Cardiac fibroblast (primary cell): ENCODE data around the gene RAB5IF.

Source experiments
- DNase-seq, 2 donors: peaks; one replicate each; pipeline versions ENCODE4 v3.0.0 to v3.0.0-alpha.2; 2010; ENCODE audit warnings: low read depth in 2 of 2
- H3K4me3 ChIP-seq, 2 donors: replicated peaks in 1 of 2; 1 replicate in 1 of 2; 2 replicates in 1 of 2; pipeline ENCODE4 v1.5.1; 2011; ENCODE audit warnings: low read depth in 2 of 2, low read length in 2 of 2, mild to moderate bottlenecking in 2 of 2, moderate library complexity in 1 of 2
- TF ChIP-seq, protein P1 (sequence below): IDR thresholded peaks from one replicate; pipeline ENCODE4 v1.5.1; 2011; ENCODE audit warnings: low read depth, mild to moderate bottlenecking, low read length, inconsistent platforms

Gene RAB5IF

DNA sequence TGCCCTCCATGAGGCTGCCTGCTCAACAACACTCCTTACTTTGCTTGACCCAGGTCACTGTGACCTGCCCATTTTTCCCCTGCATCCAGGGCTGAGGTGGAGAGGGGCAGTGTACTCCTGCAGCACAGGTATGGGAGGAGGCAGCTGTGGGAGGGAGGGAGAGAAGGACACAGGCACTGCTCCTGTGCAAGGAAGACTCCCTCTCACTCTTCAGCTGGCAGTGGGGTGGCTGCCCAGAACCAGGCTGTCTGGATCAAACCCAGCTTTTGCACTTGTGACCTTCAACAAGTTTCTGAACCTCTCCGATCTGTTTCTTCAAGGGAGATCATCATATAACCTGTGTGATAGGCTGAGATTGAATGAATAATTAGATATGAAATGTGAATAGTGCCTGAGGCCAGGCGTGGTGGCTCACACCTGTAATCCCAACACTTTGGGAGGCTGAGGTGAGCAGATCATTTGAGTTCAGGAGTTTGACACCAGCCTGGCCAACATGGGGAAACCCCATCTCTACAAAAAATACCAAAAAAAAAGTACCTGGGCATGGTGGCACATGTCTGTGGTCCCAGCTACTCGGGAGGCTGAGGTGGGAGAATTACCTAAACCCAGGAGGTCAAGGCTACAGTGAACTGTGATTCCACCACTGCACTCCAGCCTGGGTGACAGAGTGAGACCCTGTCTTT, 18.1 kb upstream of the RAB5IF start:
- DNase-seq: no peak
- H3K4me3 ChIP-seq: no peak overlapping the region
- TF ChIP-seq, protein P1, sequence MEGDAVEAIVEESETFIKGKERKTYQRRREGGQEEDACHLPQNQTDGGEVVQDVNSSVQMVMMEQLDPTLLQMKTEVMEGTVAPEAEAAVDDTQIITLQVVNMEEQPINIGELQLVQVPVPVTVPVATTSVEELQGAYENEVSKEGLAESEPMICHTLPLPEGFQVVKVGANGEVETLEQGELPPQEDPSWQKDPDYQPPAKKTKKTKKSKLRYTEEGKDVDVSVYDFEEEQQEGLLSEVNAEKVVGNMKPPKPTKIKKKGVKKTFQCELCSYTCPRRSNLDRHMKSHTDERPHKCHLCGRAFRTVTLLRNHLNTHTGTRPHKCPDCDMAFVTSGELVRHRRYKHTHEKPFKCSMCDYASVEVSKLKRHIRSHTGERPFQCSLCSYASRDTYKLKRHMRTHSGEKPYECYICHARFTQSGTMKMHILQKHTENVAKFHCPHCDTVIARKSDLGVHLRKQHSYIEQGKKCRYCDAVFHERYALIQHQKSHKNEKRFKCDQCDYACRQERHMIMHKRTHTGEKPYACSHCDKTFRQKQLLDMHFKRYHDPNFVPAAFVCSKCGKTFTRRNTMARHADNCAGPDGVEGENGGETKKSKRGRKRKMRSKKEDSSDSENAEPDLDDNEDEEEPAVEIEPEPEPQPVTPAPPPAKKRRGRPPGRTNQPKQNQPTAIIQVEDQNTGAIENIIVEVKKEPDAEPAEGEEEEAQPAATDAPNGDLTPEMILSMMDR: no peak

DNA sequence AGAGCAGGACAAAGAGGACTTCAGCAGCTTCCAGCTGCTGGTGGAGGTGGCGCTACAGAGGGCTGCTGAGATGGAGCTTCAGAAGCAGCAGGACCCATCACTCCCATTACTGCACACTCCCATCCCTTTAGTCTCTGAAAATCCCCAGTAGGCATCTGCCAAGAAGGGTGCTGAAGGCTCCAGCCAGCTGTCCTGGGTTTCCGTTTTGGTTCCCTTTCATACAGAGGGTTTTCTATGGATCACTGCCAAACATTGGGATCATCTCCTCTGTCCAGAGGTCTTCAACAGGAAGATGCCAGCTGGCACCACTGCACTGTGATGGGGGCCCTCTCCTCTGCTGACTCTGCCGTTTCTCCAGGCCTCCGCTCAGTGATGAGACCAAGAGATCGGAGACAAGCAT, 14.3 kb upstream of the RAB5IF start:
- H3K4me3 ChIP-seq: no peak overlapping the region
- DNase-seq: no peak
- TF ChIP-seq, protein P1: no peak

DNA sequence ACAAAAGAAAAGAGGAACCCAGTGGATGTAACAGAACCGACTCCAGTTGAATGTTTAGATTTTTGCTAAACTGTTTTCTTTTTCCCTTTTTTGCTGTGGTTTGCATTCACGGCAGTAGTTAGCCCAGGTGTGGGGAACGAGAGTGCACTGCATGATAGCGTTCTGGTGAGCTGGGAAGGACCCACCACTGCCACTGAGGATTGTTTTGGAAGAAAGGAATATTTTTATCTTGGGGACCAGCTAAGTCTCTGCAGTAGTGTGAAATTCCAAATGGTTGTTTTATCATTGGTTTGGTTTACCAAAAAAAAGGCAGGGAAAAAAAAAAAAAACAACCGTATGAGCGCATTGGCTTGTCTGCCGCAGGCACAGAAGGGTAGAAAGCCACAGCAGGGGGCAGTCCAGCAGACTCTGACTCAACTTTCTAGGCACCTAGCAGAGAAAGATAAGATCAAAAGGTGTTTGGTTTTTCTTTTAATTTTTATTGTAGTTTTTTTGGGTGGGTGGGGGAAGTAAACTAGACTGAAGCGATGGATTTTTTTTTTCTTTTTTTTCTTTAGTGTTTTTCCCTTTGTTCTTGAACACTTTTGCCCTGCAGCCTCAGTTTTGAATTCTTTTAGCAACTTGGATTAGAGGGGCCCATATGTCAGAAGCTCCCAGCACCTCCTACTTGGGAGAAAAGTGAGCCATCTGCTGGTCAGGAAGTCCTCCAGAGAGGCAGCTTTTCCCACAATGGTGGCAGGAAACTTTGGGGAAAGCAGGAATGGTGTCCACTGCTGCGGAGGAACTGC, 13.5 kb upstream of the RAB5IF start:
- H3K4me3 ChIP-seq: no peak overlapping the region
- peak in 1 of 2 donors; percentile 42 for DNase-seq
- TF ChIP-seq, protein P1: peak; percentile 25

DNA sequence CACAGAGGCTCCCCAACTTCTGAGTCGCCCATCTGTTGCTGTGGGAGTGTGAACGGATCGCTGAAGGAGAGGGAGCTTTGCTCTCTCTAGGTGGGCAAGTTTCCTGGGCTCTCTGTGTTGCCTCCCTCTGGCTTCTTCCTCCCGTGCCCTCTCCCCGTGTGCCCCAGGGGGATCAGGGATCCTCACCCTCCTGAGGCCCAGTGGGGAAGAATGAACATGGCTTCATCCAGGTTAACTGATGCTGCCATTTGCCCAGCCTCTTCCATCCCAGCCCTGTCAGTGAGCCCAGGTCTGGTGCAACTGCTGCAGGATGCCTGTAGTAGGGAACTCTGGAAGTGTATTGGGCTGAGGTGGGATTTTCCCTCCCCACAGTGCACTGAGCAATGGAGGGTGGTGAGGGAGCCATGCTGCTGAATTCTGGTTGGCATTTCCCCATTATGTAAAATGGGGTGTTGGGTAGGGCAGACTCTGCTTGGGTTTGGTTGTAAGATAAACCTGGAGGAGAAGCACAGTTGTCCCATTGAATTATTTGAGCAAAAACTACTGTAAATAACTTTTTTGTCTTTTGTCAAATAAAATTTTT, 12.1 kb upstream of the RAB5IF start:
- DNase-seq: no peak
- no peak overlapping the region for H3K4me3 ChIP-seq
- TF ChIP-seq, protein P1: no peak

DNA sequence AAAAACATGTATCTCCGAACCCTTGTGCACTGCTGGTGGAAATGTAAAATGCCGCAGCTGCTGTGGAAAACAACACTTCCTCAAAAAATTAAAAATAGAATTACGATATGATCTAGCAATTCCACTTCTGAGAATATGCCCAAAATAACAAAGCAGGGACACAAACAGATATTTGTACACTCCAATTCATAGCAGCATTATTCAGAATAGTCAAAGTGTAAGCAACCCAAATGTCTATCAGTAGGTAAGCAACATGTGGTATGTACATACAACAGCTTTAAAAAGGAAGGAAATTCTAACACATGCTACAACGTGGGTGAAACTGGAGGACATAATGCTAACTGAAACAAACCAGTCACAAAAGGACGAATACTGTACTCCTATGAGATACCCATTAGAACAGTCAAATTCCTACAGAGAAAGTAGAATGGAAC, 5.7 kb upstream of the RAB5IF start:
- TF ChIP-seq, protein P1: no peak
- H3K4me3 ChIP-seq: no peak overlapping the region
- DNase-seq: no peak

DNA sequence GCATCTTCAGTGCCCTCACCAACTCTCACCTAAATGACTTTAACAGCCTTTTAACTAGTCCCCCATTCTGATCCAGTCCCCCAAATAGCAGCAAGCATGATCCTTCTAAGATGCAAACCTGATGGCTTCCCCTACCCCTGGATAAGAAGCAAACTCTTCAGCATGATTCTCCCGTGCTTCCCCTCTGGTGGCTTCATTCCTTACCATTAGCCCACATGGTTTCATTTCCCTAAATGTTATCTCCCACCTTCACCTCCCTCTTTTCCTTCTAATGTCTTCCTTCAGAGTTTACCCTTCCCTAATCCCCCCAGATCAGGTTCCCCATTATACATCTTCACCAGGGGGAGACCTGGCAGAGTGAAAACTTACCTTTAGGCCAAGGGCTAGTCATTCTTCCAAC, 4.0 kb upstream of the RAB5IF start:
- TF ChIP-seq, protein P1: no peak
- DNase-seq: no peak
- no peak overlapping the region for H3K4me3 ChIP-seq
